Activated naive CD4-positive, alpha-beta T cell treated with anti-CD3 and anti-CD28 coated beads, Interleukin-2, amount 10 ng/mL, durations not matched to agents 7 days and 5 days (primary cell): Measurements from ENCODE around the gene CLMP.

Source experiments
- CTCF ChIA-PET: fragments of 350-600 bp; sonication (Branson Sonifier 250); formaldehyde crosslinking; loops from one replicate; lab custom pipeline; 2021; ENCODE audit warnings: antibody characterized with exemption; lab: Charles Lee
- DNase-seq: peaks from one replicate; pipeline ENCODE4 v3.0.0-alpha.2; 2020
- H3K27ac Mint-ChIP-seq: one replicate; pipeline ENCODE4 v1.8.0; 2021; ENCODE audit warnings: mild to moderate bottlenecking, moderate library complexity, mixed read lengths
- H3K27me3 Mint-ChIP-seq: one replicate; pipeline ENCODE4 v1.8.0; 2021; ENCODE audit warnings: mild to moderate bottlenecking, mixed read lengths
- H3K36me3 Mint-ChIP-seq: one replicate; pipeline ENCODE4 v1.8.0; 2021; ENCODE audit warnings: mixed read lengths
- H3K4me1 Mint-ChIP-seq: one replicate; pipeline ENCODE4 v1.8.0; 2021; ENCODE audit warnings: mixed read lengths
- H3K4me3 Mint-ChIP-seq: one replicate; pipeline ENCODE4 v1.8.0; 2021; ENCODE audit warnings: mild to moderate bottlenecking, moderate library complexity, mixed read lengths
- H3K9me3 Mint-ChIP-seq: one replicate; pipeline ENCODE4 v1.8.0; 2021; ENCODE audit warnings: mixed read lengths

The CLMP gene

DNA sequence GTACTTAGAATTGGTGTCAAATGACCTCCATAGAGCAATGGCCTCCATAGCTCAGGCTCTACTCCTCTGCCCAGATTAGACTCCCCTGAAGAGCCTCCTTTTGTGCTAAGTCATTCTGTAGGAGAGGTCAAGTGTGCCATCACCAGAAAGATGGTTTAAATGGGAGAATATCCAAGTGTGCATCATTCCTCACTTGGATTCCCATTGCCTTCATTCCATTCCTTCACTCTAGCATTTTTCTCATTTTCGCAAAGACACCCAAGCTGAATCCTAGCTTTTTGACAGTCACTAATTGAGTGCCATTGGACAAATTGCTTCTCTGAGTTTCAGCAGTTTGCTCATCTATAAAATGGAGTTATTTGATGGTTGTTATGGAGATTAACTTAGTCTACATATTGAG is 16.9 kb downstream of the CLMP start:
- peaks cover 38% of the 10 kb centered on the region for H3K27me3 Mint-ChIP-seq
- H3K9me3 Mint-ChIP-seq, result no peaks in the 10 kb centered on the region
- no peak for DNase-seq
- H3K4me3 Mint-ChIP-seq, result no peak overlapping the region
- H3K36me3 Mint-ChIP-seq, result no peaks in the 10 kb centered on the region
- CTCF ChIA-PET, result no interaction called here
- no peaks in the 10 kb centered on the region for H3K4me1 Mint-ChIP-seq
- no peak overlapping the region for H3K27ac Mint-ChIP-seq

DNA sequence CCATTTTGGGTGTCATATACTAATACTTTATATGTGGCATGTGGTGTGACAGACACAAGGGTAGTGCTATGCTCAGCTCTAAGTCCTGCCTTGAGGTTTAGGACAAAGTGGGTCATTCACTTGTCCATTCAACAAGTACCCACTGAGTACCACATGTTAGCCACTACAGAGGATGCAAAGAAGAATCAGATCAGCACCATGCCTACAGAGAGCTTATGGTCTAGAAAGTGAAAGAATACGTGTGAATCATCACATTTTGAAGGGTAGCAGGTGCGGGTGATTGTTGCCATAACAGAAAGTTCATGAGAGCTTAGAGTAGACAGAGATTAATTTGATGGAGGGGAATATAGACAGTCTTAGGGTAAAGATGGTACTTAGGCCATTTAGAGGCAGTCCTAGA is 18.3 kb downstream of the CLMP start:
- CTCF ChIA-PET, result interaction anchor here (0.9 to 1.5 kb wide), 4 partner anchors 10 to 85 kb away, joined by 3 to 4 read pairs (median 4); no protein-coding TSS in a partner anchor

DNA sequence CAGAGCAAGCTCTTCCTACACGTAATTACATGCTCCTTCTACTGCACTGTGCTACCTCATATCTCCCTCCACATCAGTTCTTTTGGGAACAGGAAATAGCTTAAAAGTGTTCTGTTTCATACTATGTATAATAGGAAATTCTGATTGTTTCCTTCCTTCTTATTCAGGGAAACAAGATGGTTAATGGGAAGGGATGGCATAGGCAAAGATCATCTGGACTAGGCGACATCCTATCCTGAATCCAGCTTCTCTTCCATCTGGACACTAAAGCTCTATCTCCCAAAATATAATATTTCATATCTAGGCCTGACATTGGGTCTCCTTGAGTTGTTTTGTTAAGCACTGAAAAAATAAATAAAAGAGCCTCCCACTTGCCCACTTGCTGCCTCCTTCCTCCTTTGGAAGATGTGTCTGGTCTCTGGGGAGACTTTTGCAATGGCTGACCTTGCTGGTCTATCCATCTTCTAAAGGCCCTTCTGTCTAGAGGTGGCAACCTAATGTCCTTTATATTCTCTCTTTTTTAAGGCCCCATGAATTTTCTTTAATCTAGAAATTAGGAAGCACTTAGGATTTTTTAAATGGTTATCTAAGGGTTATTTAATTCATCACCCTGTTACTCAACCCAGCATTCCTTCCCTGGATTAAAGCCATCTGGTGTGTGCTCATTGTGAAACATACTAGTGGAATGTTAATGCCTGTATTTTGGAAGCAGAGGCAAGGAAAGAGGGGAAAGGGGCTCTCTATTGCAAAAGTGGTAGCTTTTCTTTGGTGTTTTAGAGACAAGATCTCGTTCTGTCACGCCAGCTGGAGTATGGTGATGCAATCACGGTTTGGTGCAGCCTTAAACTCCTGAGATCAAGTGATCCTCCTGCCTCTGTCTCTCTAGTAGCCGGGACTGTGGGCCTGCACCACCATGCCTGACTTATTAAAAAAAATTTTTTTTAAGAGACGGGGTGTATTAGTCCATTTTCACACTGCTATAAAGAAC is 20.6 kb downstream of the CLMP start:
- H3K36me3 Mint-ChIP-seq, result no peaks in the 10 kb centered on the region
- no peak overlapping the region for H3K4me3 Mint-ChIP-seq
- CTCF ChIA-PET, result interaction anchor here (0.8 to 1.4 kb wide), 2 partner anchors 10 to 73 kb away, joined by 3 to 6 read pairs; no protein-coding TSS in a partner anchor
- no peak overlapping the region for H3K27ac Mint-ChIP-seq
- no peaks in the 10 kb centered on the region for H3K4me1 Mint-ChIP-seq
- peaks cover 21% of the 10 kb centered on the region for H3K27me3 Mint-ChIP-seq
- no peaks in the 10 kb centered on the region for H3K9me3 Mint-ChIP-seq
- DNase-seq, result no peak

More for the DNA sequence above, 18.3 kb downstream of the CLMP start:
- no peak overlapping the region for H3K4me3 Mint-ChIP-seq
- H3K9me3 Mint-ChIP-seq, result no peaks in the 10 kb centered on the region
- no peak overlapping the region for H3K27ac Mint-ChIP-seq
- H3K36me3 Mint-ChIP-seq, result no peaks in the 10 kb centered on the region
- DNase-seq, result no peak
- peaks cover 24% of the 10 kb centered on the region for H3K27me3 Mint-ChIP-seq
- H3K4me1 Mint-ChIP-seq, result no peaks in the 10 kb centered on the region

DNA sequence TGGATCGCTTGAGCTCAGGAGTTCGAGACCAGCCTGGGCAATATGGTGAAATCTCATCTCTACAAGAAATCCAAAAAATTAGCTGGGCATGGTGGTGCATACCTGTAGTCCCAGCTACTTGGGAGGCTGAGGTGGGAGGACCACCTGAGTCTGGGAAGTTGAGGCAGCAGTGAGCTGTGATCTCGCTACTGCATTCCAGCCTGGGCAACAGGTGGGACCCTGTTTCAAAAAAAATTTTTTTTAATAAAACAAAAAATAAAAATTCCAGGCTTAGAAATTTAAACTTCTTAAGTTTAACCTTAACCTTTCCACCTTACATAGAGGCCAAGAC is 21.2 kb downstream of the CLMP start:
- H3K36me3 Mint-ChIP-seq, result no peaks in the 10 kb centered on the region
- H3K4me3 Mint-ChIP-seq, result no peak overlapping the region
- H3K9me3 Mint-ChIP-seq, result no peaks in the 10 kb centered on the region
- CTCF ChIA-PET, result interaction anchor here (1.4 kb wide), 1 partner anchor 9 kb away, joined by 6 read pairs; no protein-coding TSS in a partner anchor
- H3K4me1 Mint-ChIP-seq, result no peaks in the 10 kb centered on the region
- DNase-seq, result no peak
- no peak overlapping the region for H3K27ac Mint-ChIP-seq
- peaks cover 27% of the 10 kb centered on the region for H3K27me3 Mint-ChIP-seq

DNA sequence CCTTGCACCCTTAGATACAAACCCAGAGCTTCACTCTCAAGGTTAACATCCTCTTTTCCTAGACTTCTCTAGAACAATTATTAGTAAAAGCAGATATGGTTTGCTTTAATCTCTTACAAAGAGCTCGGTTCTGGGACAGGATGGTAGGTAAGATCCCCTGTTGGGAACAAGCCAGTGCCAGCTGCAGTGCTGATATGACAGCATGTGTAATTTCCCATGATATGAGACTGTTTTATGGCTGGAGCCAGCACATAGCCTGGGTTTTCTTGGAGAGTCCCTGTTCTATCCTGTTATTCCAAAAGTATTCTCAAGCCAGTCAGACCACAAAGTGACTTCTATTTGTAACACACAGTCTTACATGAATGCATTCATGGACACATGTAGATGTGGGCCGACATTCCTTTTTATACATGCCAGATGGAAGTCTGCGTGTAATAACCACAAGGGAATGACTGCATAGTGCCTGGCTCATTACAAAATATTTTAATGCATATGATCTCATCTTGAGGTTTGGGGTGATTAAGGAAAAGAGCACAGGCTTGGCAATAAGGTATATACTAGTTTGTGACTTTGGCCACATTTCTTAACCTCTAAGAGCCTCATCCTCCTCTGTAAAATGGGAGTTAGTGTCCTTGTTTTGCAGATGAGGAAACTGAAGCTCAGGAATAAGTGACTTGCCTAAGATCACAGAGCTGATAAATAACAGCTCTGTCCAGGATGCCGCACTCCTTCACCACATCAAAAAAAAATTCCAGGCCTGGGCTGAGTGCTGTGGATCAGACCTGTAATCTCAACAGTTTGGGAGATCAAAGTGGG is 21.8 kb downstream of the CLMP start:
- DNase-seq, result no peak
- CTCF ChIA-PET, result interaction anchor here (1.4 kb wide), 1 partner anchor 9 kb away, joined by 6 read pairs; no protein-coding TSS in a partner anchor
- H3K4me1 Mint-ChIP-seq, result no peaks in the 10 kb centered on the region
- no peak overlapping the region for H3K27ac Mint-ChIP-seq
- H3K9me3 Mint-ChIP-seq, result no peaks in the 10 kb centered on the region
- no peak overlapping the region for H3K4me3 Mint-ChIP-seq
- H3K27me3 Mint-ChIP-seq, result peaks cover 29% of the 10 kb centered on the region
- no peaks in the 10 kb centered on the region for H3K36me3 Mint-ChIP-seq

GRCh38 chr11:123170929-123171328 is 24.1 kb downstream of the CLMP start:
- no peak overlapping the region for H3K4me3 Mint-ChIP-seq
- CTCF ChIA-PET, result no interaction called here
- no peaks in the 10 kb centered on the region for H3K36me3 Mint-ChIP-seq
- H3K4me1 Mint-ChIP-seq, result no peaks in the 10 kb centered on the region
- no peak overlapping the region for H3K27ac Mint-ChIP-seq
- DNase-seq, result no peak
- peaks cover 37% of the 10 kb centered on the region for H3K27me3 Mint-ChIP-seq
- H3K9me3 Mint-ChIP-seq, result no peaks in the 10 kb centered on the region

DNA sequence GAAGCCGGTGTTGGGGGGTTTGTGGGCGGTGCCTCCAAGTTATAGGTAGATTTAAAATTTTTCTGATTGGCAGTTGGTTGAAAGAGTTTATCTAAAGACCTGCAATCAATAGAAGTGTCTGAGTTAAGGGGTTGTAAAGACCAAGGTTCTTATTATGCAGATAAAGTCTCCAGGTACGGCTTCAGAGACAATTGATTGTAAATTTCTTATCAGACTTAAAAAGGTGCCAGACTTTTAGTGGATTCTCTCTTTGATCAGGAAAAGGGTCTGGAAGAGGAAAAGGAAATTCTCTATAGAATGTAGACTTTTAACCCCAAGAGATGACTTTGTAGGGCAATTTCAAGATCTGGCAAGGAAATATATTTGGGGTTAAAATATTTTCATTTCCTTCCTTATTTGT is 25.2 kb downstream of the CLMP start:
- Mint-ChIP-seq H3K36me3 (no peaks in the 10 kb centered on the region), H3K4me1 (no peaks in the 10 kb centered on the region), H3K4me3 (no peak overlapping the region), H3K9me3 (no peaks in the 10 kb centered on the region), H3K27ac (no peak overlapping the region), H3K27me3 (peaks cover 34% of the 10 kb centered on the region)
- CTCF ChIA-PET, result interaction anchor here (1.0 kb wide), 1 partner anchor 77 kb away, joined by 3 read pairs; no protein-coding TSS in a partner anchor
- DNase-seq, result no peak

DNA sequence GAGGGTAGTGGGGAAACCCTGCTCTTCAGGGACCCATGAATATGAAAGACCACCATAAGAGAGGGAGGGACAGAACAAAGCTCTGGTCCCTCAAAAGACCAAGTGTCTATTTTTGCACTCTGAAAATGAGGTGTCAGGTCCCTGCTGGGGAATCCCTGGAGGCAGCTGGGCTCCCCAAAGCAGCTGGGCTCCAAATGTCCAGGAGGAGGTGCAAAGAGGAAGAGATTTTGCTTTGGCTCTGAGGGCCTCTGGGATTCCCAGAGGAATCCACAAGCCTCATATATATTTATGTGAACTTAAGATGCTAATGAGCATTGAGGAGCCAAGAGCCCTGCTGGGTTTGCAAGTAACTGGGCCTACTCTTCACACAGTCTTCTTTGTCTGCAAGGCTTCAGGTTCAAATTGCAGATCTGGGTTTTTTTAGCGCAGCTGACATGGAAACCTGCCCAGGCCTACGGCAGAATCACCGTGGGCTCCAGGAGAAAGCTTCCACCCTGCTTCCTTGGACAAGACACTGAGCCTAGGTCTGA is 26.0 kb downstream of the CLMP start:
- CTCF ChIA-PET, result interaction anchor here (1.0 kb wide), 1 partner anchor 78 kb away, joined by 3 read pairs; no protein-coding TSS in a partner anchor
- H3K4me3 Mint-ChIP-seq, result no peak overlapping the region

DNA sequence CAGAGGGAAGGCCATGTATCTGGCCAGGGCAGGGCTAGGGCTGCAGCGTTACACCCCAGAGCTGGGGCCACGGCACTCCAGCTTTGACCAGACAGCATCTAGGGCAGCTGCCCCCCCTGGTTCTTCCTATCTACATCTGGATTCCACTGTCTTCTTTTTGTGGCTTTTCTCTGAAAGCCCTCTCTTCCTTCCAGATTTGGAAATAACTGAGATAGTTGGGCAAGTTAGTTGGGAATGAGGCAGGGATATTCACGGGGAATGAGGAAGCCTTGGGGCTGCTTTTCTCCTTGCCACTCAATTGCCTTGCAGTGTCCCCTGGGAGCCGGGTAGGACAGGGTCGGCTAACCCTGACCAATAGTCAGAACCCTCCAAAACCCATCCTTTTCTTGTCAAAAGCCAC is 26.8 kb downstream of the CLMP start:
- Mint-ChIP-seq H3K36me3 (no peaks in the 10 kb centered on the region), H3K4me1 (no peaks in the 10 kb centered on the region), H3K27ac (no peak overlapping the region), H3K27me3 (peaks cover 35% of the 10 kb centered on the region), H3K9me3 (no peaks in the 10 kb centered on the region), H3K4me3 (no peak overlapping the region)
- DNase-seq, result no peak
- CTCF ChIA-PET, result interaction anchor here (0.6 to 2.9 kb wide), 3 partner anchors 72 to 93 kb away, joined by 3 to 25 read pairs (median 5); no protein-coding TSS in a partner anchor

More for the DNA sequence above, 26.0 kb downstream of the CLMP start:
- DNase-seq, result no peak
- Mint-ChIP-seq H3K36me3 (no peaks in the 10 kb centered on the region), H3K27me3 (peaks cover 33% of the 10 kb centered on the region), H3K9me3 (no peaks in the 10 kb centered on the region), H3K27ac (no peak overlapping the region), H3K4me1 (no peaks in the 10 kb centered on the region)

- CTCF ChIA-PET, result interaction anchor here (0.6 to 2.9 kb wide), 15 partner anchors 10 to 382 kb away, joined by 3 to 25 read pairs (median 3); no protein-coding TSS in a partner anchor
- Mint-ChIP-seq H3K27me3 (peaks cover 35% of the 10 kb centered on the region), H3K36me3 (no peaks in the 10 kb centered on the region), H3K4me3 (no peak overlapping the region), H3K9me3 (no peaks in the 10 kb centered on the region), H3K4me1 (no peaks in the 10 kb centered on the region), H3K27ac (no peak overlapping the region)
- DNase-seq, result peak; percentile 43
These were observed 28.9 kb downstream of the CLMP start for GRCh38 chr11:123166071-123166559.

GRCh38 chr11:123164732-123165450 is 30.2 kb downstream of the CLMP start:
- CTCF ChIA-PET, result interaction anchor here (0.6 to 2.4 kb wide), 20 partner anchors 8 to 416 kb away, joined by 3 to 14 read pairs (median 4); no protein-coding TSS in a partner anchor
- Mint-ChIP-seq H3K4me1 (no peaks in the 10 kb centered on the region), H3K4me3 (no peak overlapping the region), H3K9me3 (no peaks in the 10 kb centered on the region), H3K27ac (no peak overlapping the region), H3K27me3 (peaks cover 27% of the 10 kb centered on the region), H3K36me3 (no peaks in the 10 kb centered on the region)
- DNase-seq, result no peak

- CTCF ChIA-PET, result interaction anchor here (1.0 to 3.2 kb wide), 6 partner anchors 10 to 83 kb away, joined by 3 to 15 read pairs (median 5); no protein-coding TSS in a partner anchor
- Mint-ChIP-seq H3K27me3 (peaks cover 19% of the 10 kb centered on the region), H3K4me1 (peaks cover 12% of the 10 kb centered on the region), H3K4me3 (no peak overlapping the region), H3K27ac (no peak overlapping the region), H3K9me3 (no peaks in the 10 kb centered on the region), H3K36me3 (no peaks in the 10 kb centered on the region)
- DNase-seq, result no peak
These were observed 31.4 kb downstream of the CLMP start for GRCh38 chr11:123163621-123164020.
